K562 (cell line): ENCODE data around the gene PRELID3B. TPM values are rescaled to one million over a fixed set of nuclear protein-coding genes. Genes with fewer than 3 reads are reported as not detected.

Experiments
- ATAC-seq: fragments of 200-7000 bp; cut with Tn5 transposase; 3 replicates; pipeline ENCODE4 v1.9.1; 2020; ENCODE audit warnings: moderate library complexity
- BruUV-seq: library from RNA; stranded (reverse); fragments of 400-500 nt; replicated peaks from 2 replicates; lab custom pipeline; 2021; lab: Mats Ljungman, UMichigan
- CTCF ChIA-PET: fragments of 300-600 bp; formaldehyde crosslinking; extraction: SDS; loops from one replicate; lab custom pipeline; 2021; ENCODE audit warnings: low intra/inter-chr PET ratio; lab: Yijun Ruan, JAX
- POLR2A ChIA-PET: fragments of 300-600, 350-650 bp; sonication (Branson Sonifier 250); formaldehyde crosslinking; extraction: SDS; loops from one replicate; lab custom pipeline; 2021; ENCODE audit warnings: antibody characterized with exemption, inconsistent platforms; lab: Yijun Ruan, JAX
- DNase-seq, 4 experiments: peaks; one replicate each; pipeline versions ENCODE4 v3.0.0 to v3.0.0-alpha.2; 2011 to 2018; ENCODE audit warnings: low spot score in 3 of 4, mixed read lengths in 3 of 4; ENCODE audit errors: extremely low read depth in 1 of 4
- FAIRE-seq: peaks from 2 replicates; lab custom pipeline; 2011; peaks lifted over from hg19 to GRCh38; lab: Jason Lieb, UNC
- H2AFZ ChIP-seq: 2 replicates; pipeline ENCODE4 v1.6.0; 2011; ENCODE audit warnings: low read depth, low read length, control low read depth, inconsistent platforms
- H3K27ac ChIP-seq: fragments of 200-600 bp; 3 replicates; pipeline ENCODE4 v1.8.0; 2011; ENCODE audit warnings: low read depth, mild to moderate bottlenecking, control low read depth, inconsistent platforms, low read length, moderate library complexity, mixed read lengths; ENCODE audit errors: extremely low read depth
- H3K27me3 ChIP-seq, 2 experiments: fragments of 300-600 bp in 1 of 2; 2 replicates in 1 of 2; 3 replicates in 1 of 2; pipeline versions ENCODE4 v1.6.0 to v1.8.0; 2011; ENCODE audit warnings: inconsistent platforms in 2 of 2, low read length in 2 of 2, mild to moderate bottlenecking in 1 of 2, mixed read lengths in 1 of 2, moderate library complexity in 1 of 2; ENCODE audit not compliant: control insufficient read depth in 2 of 2, insufficient read depth in 2 of 2
- H3K36me3 ChIP-seq: fragments of 300-600 bp; 3 replicates; pipeline ENCODE4 v1.8.0; 2011; ENCODE audit warnings: mild to moderate bottlenecking, low read length, inconsistent platforms; ENCODE audit not compliant: control insufficient read depth, insufficient read depth
- H3K4me1 ChIP-seq, 2 experiments: fragments of 200-600 bp in 1 of 2; replicated peaks in 1 of 2; 2 replicates in 1 of 2; 3 replicates in 1 of 2; pipeline versions ENCODE4 v1.5.1 to v1.8.0; 2011; ENCODE audit warnings: inconsistent platforms in 2 of 2, low read length in 2 of 2, mild to moderate bottlenecking in 1 of 2, mixed read lengths in 1 of 2, moderate library complexity in 1 of 2; ENCODE audit not compliant: control insufficient read depth in 2 of 2, insufficient read depth in 2 of 2
- H3K4me2 ChIP-seq: 2 replicates; pipeline ENCODE4 v1.6.1; 2011; ENCODE audit warnings: low read length, control low read depth, inconsistent platforms, mixed read lengths; ENCODE audit not compliant: insufficient read depth
- H3K4me3 ChIP-seq: fragments of 200-600 bp; sonication (generic), shearing (Covaris generic); 2 replicates; pipeline ENCODE4 v1.5.1; 2016; ENCODE audit warnings: control low read depth, inconsistent platforms
- H3K79me2 ChIP-seq: fragments of 200-600 bp; 3 replicates; pipeline ENCODE4 v1.8.0; 2011; ENCODE audit warnings: low read length, inconsistent platforms; ENCODE audit not compliant: control insufficient read depth, insufficient read depth
- H3K9ac ChIP-seq, 2 experiments: 2 replicates each; pipeline versions ENCODE4 v1.6.0 to v1.6.1; 2011; ENCODE audit warnings: low read depth in 2 of 2, low read length in 2 of 2, control low read depth in 1 of 2, inconsistent platforms in 1 of 2, mild to moderate bottlenecking in 1 of 2, mixed read lengths in 1 of 2; ENCODE audit not compliant: insufficient read depth in 1 of 2
- H3K9me1 ChIP-seq: one replicate; pipeline ENCODE4 v1.6.0; 2011; ENCODE audit warnings: inconsistent platforms, mild to moderate bottlenecking, low read length, moderate library complexity; ENCODE audit not compliant: control insufficient read depth, insufficient read depth
- H3K9me3 ChIP-seq: replicated peaks from 2 replicates; pipeline ENCODE4 v1.5.1; 2011; ENCODE audit warnings: low read depth, low read length, inconsistent platforms; ENCODE audit not compliant: control insufficient read depth, insufficient read depth
- H4K20me1 ChIP-seq: replicated peaks from 2 replicates; pipeline ENCODE4 v1.6.1; 2011; ENCODE audit warnings: low read length, inconsistent platforms, mixed read lengths; ENCODE audit not compliant: control insufficient read depth, insufficient read depth
- ATF7 ChIP-seq: fragments of 450-650 bp; IDR thresholded peaks from 2 replicates; pipeline ENCODE4 v1.7.1; 2014; ENCODE audit warnings: mild to moderate bottlenecking, moderate library complexity
- CREBBP ChIP-seq: IDR thresholded peaks from one replicate; pipeline ENCODE4 v1.6.1; 2012; ENCODE audit warnings: low read depth, mild to moderate bottlenecking, control low read depth, inconsistent platforms, low read length
- CREM ChIP-seq: IDR thresholded peaks from 2 replicates; pipeline ENCODE4 v1.6.1; 2014; ENCODE audit warnings: antibody characterized with exemption, low read depth
- CSDE1 ChIP-seq, 2 experiments: fragments of 450-650 bp; IDR thresholded peaks; 2 replicates each; pipeline ENCODE4 v1.6.1; 2016; ENCODE audit warnings: mild to moderate bottlenecking in 1 of 2
- GABPA ChIP-seq: fragments of 200-800 bp; sonication (Bioruptor generic); conservative IDR thresholded peaks from 2 replicates; pipeline ENCODE4 v1.6.1; 2016; ENCODE audit warnings: low read depth, missing genetic modification characterization, missing compliant biosample characterization
- GTF3C2 ChIP-seq: IDR thresholded peaks from 3 replicates; pipeline ENCODE4 v1.6.1; 2011; ENCODE audit warnings: borderline replicate concordance, mild to moderate bottlenecking, moderate library complexity; ENCODE audit not compliant: insufficient read length; ENCODE audit errors: extremely low read depth
- PML ChIP-seq: IDR thresholded peaks from 2 replicates; pipeline ENCODE4 v1.6.1; 2012; ENCODE audit warnings: low read length, inconsistent platforms
- ZBTB34 ChIP-seq: fragments of 250-450 bp; sonication (Bioruptor Pico); IDR thresholded peaks from 2 replicates; pipeline ENCODE4 v1.8.0; 2021; ENCODE audit warnings: mild to moderate bottlenecking, moderate library complexity
- ZNF384 ChIP-seq: IDR thresholded peaks from 2 replicates; pipeline ENCODE4 v1.6.1; 2012; ENCODE audit warnings: low read depth, low read length, improper control_type of control experiment
- ZNF431 ChIP-seq: sonication (generic); formaldehyde crosslinking; IDR thresholded peaks from 2 replicates; pipeline ENCODE4 v1.8.0; 2022; ENCODE audit warnings: mild to moderate bottlenecking, missing genetic modification reagents
- ZNF780A ChIP-seq: fragments of 250-450 bp; sonication (Bioruptor Pico); IDR thresholded peaks from 2 replicates; pipeline ENCODE4 v1.5.0; 2021; ENCODE audit warnings: mild to moderate bottlenecking
- ZNF79 ChIP-seq: fragments of 250-450 bp; sonication (Bioruptor Pico); IDR thresholded peaks from 2 replicates; pipeline ENCODE4 v1.4.0; 2020; ENCODE audit warnings: low read depth, mild to moderate bottlenecking, moderate library complexity
- WGBS: fragments of 100-300 bp; shearing (Covaris generic); methylation state at CpG from one replicate; pipeline ENCODE4 v1.1.6; 2016; ENCODE audit warnings: low coverage, mixed read lengths; ENCODE audit not compliant: insufficient coverage; ENCODE audit errors: missing lambda C conversion rate; 5-methylcytosine and 5-hydroxymethylcytosine counted together
- in situ Hi-C: fragments of 300-500 bp; cut with MboI; formaldehyde crosslinking; loops from 4 replicates; pipeline ENCODE4 v1.15.0; 2018; ENCODE audit warnings: inconsistent platforms, mixed read lengths
- intact Hi-C: fragments of 100-400 bp; cut with micrococcal nuclease; formaldehyde crosslinking; loops from 2 replicates; pipeline ENCODE4 v1.14.2; 2022
- polyA plus RNA-seq, 8 experiments: library from polyadenylated mRNA; depleted of rRNA in 4 of 8; stranded (reverse) in 5 of 8; unstranded in 3 of 8; fragments of >200 nt; fragmentation: Nextera tagmentation in 2 of 8; fragmentation: Illumina TruSeq in 1 of 8; extraction: Ambion mirVana in 2 of 8; extraction: Trizol in 1 of 8; gene quantifications; 2 replicates each; pipeline versions ENCODE4 v1.2.1 to v1.2.3, GENCODE V29; 2011 to 2014; ENCODE audit warnings: inconsistent platforms in 1 of 8, missing spikeins in 1 of 8
- total RNA-seq, 7 experiments: library from RNA; depleted of rRNA in 6 of 7; stranded (reverse); fragments of >200 nt in 6 of 7; fragmentation: Illumina TruSeq in 2 of 7; extraction: Trizol in 2 of 7; gene quantifications; 2 replicates each; pipeline versions ENCODE4 v1.2.1 to v1.2.3, GENCODE V29; 2011 to 2021; ENCODE audit warnings: low replicate concordance in 1 of 7
- TF ChIP-seq, protein P1 (sequence below): fragments of 250-450 bp; sonication (Bioruptor Pico); IDR thresholded peaks from 2 replicates; pipeline ENCODE4 v1.5.0; 2021
- TF ChIP-seq, protein P2 (sequence below): sonication (generic); formaldehyde crosslinking; IDR thresholded peaks from 2 replicates; pipeline ENCODE4 v1.8.1; 2023; ENCODE audit warnings: missing genetic modification reagents, mild to moderate bottlenecking, borderline replicate concordance

Gene PRELID3B
- total and polyA plus RNA-seq, 9 of the 15 experiments (the other 6 are each of a cell fraction or from before 2014, with no cell fraction given), result 77.0 to 186 (median 101) TPM

DNA sequence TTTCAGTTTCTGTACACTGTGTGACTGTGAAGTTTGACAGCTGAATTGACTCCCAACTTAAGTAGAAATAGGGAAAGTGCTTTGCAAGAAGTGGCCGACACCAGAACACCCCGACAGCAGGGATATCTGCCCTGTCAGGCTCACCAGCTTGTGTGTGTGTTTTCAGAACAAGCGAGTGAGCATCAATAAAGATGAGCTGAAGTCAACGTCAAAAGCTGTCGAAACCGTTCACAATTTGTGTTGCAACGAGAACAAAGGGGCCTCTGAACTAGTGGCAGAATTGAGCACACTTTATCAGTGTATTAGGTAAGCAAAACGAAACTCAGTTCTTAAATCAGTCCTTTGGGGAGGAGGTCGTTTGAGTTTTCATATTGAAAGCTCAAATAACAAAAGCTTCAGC lies 50.9 kb downstream of the PRELID3B start:
- peaks cover 10% of the 10 kb centered on the region; the same call in 1 of the 3 replicates for H3K79me2 ChIP-seq
- 0 out of 2 replicates have a peak, but pooled peaks cover 4% of the 10 kb centered on the region for H4K20me1 ChIP-seq
- DNase-seq (no peak), ATAC-seq (no peak), FAIRE-seq (no peak)
- H3K36me3 ChIP-seq, result peaks cover 98% of the 10 kb centered on the region
- 86% methylated on average over 9 of the region's 9 CpGs for WGBS
- BruUV-seq, result no TSS peak
- H3K9me3 ChIP-seq, result no peaks in the 10 kb centered on the region
- no peaks in the 10 kb centered on the region for H3K27me3 ChIP-seq
- POLR2A ChIA-PET, result interaction anchor here (0.6 to 4.0 kb wide), 4 partner anchors 9 to 74 kb away, joined by 3 to 29 read pairs (median 3); partner anchors contain the start of gene NELFCD
- H3K4me2 ChIP-seq, result no peak overlapping the region
- intact Hi-C loops (no loop called here), in situ Hi-C loops (no loop called here)
- TF ChIP-seq GABPA, result no peak
- TF ChIP-seq ZNF79 (CRISPR knock-in tag), result no peak
- TF ChIP-seq CSDE1 (IDR thresholded peaks at IDR 0.05), result no peak
- TF ChIP-seq, protein P1, sequence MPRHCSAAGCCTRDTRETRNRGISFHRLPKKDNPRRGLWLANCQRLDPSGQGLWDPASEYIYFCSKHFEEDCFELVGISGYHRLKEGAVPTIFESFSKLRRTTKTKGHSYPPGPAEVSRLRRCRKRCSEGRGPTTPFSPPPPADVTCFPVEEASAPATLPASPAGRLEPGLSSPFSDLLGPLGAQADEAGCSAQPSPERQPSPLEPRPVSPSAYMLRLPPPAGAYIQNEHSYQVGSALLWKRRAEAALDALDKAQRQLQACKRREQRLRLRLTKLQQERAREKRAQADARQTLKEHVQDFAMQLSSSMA, result no peak
- no peak for TF ChIP-seq ZNF431 (CRISPR knock-in tag)
- no peak for TF ChIP-seq ATF7
- no peak for TF ChIP-seq ZNF384
- TF ChIP-seq GTF3C2, result no peak
- TF ChIP-seq ZBTB34 (CRISPR knock-in tag), result no peak
- TF ChIP-seq ZNF780A (CRISPR knock-in tag), result no peak
- TF ChIP-seq CREM, result no peak
- TF ChIP-seq PML, result no peak
- TF ChIP-seq CREBBP, result no peak
- TF ChIP-seq, protein P2, sequence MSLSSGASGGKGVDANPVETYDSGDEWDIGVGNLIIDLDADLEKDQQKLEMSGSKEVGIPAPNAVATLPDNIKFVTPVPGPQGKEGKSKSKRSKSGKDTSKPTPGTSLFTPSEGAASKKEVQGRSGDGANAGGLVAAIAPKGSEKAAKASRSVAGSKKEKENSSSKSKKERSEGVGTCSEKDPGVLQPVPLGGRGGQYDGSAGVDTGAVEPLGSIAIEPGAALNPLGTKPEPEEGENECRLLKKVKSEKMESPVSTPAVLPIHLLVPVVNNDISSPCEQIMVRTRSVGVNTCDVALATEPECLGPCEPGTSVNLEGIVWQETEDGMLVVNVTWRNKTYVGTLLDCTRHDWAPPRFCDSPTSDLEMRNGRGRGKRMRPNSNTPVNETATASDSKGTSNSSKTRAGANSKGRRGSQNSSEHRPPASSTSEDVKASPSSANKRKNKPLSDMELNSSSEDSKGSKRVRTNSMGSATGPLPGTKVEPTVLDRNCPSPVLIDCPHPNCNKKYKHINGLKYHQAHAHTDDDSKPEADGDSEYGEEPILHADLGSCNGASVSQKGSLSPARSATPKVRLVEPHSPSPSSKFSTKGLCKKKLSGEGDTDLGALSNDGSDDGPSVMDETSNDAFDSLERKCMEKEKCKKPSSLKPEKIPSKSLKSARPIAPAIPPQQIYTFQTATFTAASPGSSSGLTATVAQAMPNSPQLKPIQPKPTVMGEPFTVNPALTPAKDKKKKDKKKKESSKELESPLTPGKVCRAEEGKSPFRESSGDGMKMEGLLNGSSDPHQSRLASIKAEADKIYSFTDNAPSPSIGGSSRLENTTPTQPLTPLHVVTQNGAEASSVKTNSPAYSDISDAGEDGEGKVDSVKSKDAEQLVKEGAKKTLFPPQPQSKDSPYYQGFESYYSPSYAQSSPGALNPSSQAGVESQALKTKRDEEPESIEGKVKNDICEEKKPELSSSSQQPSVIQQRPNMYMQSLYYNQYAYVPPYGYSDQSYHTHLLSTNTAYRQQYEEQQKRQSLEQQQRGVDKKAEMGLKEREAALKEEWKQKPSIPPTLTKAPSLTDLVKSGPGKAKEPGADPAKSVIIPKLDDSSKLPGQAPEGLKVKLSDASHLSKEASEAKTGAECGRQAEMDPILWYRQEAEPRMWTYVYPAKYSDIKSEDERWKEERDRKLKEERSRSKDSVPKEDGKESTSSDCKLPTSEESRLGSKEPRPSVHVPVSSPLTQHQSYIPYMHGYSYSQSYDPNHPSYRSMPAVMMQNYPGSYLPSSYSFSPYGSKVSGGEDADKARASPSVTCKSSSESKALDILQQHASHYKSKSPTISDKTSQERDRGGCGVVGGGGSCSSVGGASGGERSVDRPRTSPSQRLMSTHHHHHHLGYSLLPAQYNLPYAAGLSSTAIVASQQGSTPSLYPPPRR (CRISPR knock-in tag), result no peak
- H3K27ac ChIP-seq, result no peak overlapping the region
- CTCF ChIA-PET, result no interaction called here
- H3K4me1 ChIP-seq, result peaks cover 0 to 7% of the 10 kb centered on the region in 2 experiments; a peak in 1 of 5 replicates
- no peak overlapping the region for H3K9ac ChIP-seq
- no peak overlapping the region for H3K4me3 ChIP-seq
- no peaks in the 10 kb centered on the region for H3K9me1 ChIP-seq
- no peak overlapping the region for H2AFZ ChIP-seq
